ENCODE measurements around the gene PIGL.

PIGL gene

DNA sequence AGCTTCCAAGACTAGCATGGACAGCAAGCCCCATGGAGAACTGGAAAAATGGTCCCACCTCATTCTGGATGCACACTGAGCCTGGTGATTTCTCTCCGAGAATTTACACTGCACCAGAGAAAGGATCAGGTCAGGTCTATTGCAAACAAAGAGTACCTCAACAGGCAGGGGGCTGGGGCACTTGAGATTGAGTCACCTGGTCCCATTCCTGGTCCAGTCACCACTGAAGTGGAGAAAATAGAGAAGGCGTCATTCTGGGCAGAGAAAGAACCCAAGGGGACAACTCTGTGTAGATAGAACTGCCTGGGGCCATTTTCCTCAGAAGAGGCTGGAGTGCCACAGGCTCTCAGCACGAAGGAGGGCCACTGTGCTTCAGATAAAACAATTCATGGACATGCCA is 97.8 kb downstream of the PIGL start:
- no peak overlapping the region for H3K27ac ChIP-seq (replicated peaks)
- TF ChIP-seq GABPA (IDR thresholded peaks at IDR 0.05; ENCODE audit: low read depth) (no peak), SPI1 (IDR thresholded peaks at IDR 0.05; ENCODE audit: borderline replicate concordance, low read depth) (no peak), POLR2AphosphoS5 (IDR thresholded peaks at IDR 0.05; ENCODE audit: low read depth) (no peak)
- TF ChIP-seq, protein P1, sequence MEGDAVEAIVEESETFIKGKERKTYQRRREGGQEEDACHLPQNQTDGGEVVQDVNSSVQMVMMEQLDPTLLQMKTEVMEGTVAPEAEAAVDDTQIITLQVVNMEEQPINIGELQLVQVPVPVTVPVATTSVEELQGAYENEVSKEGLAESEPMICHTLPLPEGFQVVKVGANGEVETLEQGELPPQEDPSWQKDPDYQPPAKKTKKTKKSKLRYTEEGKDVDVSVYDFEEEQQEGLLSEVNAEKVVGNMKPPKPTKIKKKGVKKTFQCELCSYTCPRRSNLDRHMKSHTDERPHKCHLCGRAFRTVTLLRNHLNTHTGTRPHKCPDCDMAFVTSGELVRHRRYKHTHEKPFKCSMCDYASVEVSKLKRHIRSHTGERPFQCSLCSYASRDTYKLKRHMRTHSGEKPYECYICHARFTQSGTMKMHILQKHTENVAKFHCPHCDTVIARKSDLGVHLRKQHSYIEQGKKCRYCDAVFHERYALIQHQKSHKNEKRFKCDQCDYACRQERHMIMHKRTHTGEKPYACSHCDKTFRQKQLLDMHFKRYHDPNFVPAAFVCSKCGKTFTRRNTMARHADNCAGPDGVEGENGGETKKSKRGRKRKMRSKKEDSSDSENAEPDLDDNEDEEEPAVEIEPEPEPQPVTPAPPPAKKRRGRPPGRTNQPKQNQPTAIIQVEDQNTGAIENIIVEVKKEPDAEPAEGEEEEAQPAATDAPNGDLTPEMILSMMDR (IDR thresholded peaks at IDR 0.05; ENCODE audit: insufficient read depth, low read length): no peak
- TF ChIP-seq, protein P2, sequence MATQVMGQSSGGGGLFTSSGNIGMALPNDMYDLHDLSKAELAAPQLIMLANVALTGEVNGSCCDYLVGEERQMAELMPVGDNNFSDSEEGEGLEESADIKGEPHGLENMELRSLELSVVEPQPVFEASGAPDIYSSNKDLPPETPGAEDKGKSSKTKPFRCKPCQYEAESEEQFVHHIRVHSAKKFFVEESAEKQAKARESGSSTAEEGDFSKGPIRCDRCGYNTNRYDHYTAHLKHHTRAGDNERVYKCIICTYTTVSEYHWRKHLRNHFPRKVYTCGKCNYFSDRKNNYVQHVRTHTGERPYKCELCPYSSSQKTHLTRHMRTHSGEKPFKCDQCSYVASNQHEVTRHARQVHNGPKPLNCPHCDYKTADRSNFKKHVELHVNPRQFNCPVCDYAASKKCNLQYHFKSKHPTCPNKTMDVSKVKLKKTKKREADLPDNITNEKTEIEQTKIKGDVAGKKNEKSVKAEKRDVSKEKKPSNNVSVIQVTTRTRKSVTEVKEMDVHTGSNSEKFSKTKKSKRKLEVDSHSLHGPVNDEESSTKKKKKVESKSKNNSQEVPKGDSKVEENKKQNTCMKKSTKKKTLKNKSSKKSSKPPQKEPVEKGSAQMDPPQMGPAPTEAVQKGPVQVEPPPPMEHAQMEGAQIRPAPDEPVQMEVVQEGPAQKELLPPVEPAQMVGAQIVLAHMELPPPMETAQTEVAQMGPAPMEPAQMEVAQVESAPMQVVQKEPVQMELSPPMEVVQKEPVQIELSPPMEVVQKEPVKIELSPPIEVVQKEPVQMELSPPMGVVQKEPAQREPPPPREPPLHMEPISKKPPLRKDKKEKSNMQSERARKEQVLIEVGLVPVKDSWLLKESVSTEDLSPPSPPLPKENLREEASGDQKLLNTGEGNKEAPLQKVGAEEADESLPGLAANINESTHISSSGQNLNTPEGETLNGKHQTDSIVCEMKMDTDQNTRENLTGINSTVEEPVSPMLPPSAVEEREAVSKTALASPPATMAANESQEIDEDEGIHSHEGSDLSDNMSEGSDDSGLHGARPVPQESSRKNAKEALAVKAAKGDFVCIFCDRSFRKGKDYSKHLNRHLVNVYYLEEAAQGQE (IDR thresholded peaks at IDR 0.05; ENCODE audit: insufficient replicate concordance, low read depth): no peak
- no peak overlapping the region for H3K4me3 ChIP-seq (replicated peaks; ENCODE audit: insufficient read depth, low read length)
- DNase-seq (ENCODE audit: low read depth in 1 of 2, low spot score in 1 of 2): no peak
- no peaks in the 10 kb centered on the region for H3K27me3 ChIP-seq (ENCODE audit: insufficient read depth, poor library complexity, severe bottlenecking)

DNA sequence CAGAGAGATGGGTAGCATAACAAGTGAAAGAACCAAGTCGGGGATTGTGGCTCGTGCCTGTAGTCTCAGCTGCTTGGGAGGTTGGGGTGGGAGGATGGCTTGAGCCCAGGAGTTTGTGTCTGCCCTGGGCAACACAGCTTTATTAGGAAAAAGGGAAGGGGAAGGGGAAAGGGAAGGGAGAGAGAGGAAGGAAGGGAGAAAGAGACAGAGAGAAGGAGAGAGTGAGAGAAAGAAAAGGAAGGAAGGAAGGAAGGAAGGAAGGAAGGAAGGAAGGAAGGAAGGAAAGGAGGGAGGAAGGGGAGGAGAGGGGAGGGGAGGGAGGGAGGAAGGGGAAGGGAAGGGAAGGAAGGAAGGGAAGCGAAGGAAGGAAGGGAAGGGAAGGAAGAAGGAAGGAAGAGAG is 103.0 kb downstream of the PIGL start:
- no peak for DNase-seq (ENCODE audit: low read depth in 1 of 2, low spot score in 1 of 2)
- H3K27ac ChIP-seq (replicated peaks): no peak overlapping the region
- H3K27me3 ChIP-seq (ENCODE audit: insufficient read depth, poor library complexity, severe bottlenecking): no peaks in the 10 kb centered on the region
- H3K4me3 ChIP-seq (replicated peaks; ENCODE audit: insufficient read depth, low read length): no peak overlapping the region
- TF ChIP-seq GABPA (IDR thresholded peaks at IDR 0.05; ENCODE audit: low read depth) (no peak), SPI1 (IDR thresholded peaks at IDR 0.05; ENCODE audit: borderline replicate concordance, low read depth) (no peak), POLR2AphosphoS5 (IDR thresholded peaks at IDR 0.05; ENCODE audit: low read depth) (no peak)
- TF ChIP-seq, protein P1 (IDR thresholded peaks at IDR 0.05; ENCODE audit: insufficient read depth, low read length): no peak
- TF ChIP-seq, protein P2 (IDR thresholded peaks at IDR 0.05; ENCODE audit: insufficient replicate concordance, low read depth): no peak

DNA sequence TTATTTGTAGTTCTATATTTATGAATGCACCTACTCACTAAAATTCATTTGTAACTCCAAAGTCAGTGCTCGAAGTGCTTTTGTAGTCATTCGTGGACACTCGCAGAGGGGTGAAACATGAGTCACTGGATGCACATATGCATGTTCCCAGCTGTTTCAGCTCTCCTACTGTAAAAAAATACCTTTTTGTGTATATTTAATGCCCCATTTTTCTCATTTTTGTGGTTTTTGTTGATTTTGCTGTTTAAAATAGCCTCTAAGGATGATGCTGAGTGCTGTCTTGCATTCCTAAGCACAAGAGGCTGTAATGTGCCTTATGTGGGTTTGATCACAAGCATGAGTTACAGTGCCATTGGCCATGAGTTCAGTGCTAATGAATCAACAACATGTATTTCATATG is 105.6 kb downstream of the PIGL start:
- Histone ChIP-seq H3K4me3 (replicated peaks; ENCODE audit: insufficient read depth, low read length) (no peak overlapping the region), H3K27ac (replicated peaks) (no peak overlapping the region), H3K27me3 (ENCODE audit: insufficient read depth, poor library complexity, severe bottlenecking) (no peaks in the 10 kb centered on the region)
- no peak for DNase-seq (ENCODE audit: low read depth in 1 of 2, low spot score in 1 of 2)
- TF ChIP-seq, protein P2 (IDR thresholded peaks at IDR 0.05; ENCODE audit: insufficient replicate concordance, low read depth): no peak
- no peak for TF ChIP-seq POLR2AphosphoS5 (IDR thresholded peaks at IDR 0.05; ENCODE audit: low read depth)
- no peak for TF ChIP-seq GABPA (IDR thresholded peaks at IDR 0.05; ENCODE audit: low read depth)
- TF ChIP-seq, protein P1 (IDR thresholded peaks at IDR 0.05; ENCODE audit: insufficient read depth, low read length): no peak
- no peak for TF ChIP-seq SPI1 (IDR thresholded peaks at IDR 0.05; ENCODE audit: borderline replicate concordance, low read depth)

Measured in HL-60 (cell line).